ENCODE measurements around the gene VSIG1.

Gene VSIG1

GRCh38 chrX:108068121-108068520 is 23.3 kb downstream of the VSIG1 start:
- no peak for DNase-seq

- no peak for DNase-seq
These were observed 26.0 kb downstream of the VSIG1 start for GRCh38 chrX:108070891-108071290.

GRCh38 chrX:108071578-108071977 is 26.7 kb downstream of the VSIG1 start:
- DNase-seq, result no peak

GRCh38 chrX:108072746-108073145 is 27.9 kb downstream of the VSIG1 start:
- DNase-seq, result no peak

GRCh38 chrX:108081110-108081509 is 36.2 kb downstream of the VSIG1 start:
- no peak for DNase-seq

GRCh38 chrX:108087792-108088191 is 42.9 kb downstream of the VSIG1 start:
- DNase-seq, result no peak

GRCh38 chrX:108088511-108088910 is 43.6 kb downstream of the VSIG1 start:
- DNase-seq, result no peak

GRCh38 chrX:108090491-108091263 is 45.8 kb downstream of the VSIG1 start:
- no peak for DNase-seq

- peak; percentile 82 for DNase-seq
These were observed 46.5 kb downstream of the VSIG1 start, which contains the start of the genes ATG4A and PSMD10 for GRCh38 chrX:108091264-108091877. TSS of gene ATG4A (plus strand) at chrX:108091778. CDS start at chrX:108091827, 49 bp downstream. TSS of gene PSMD10 (minus strand) at chrX:108091542. CDS start at chrX:108091520, 22 bp downstream.

- no peak for DNase-seq
These were observed 47.0 kb downstream of the VSIG1 start for GRCh38 chrX:108091878-108092291.

GRCh38 chrX:108097380-108097779 is 52.5 kb downstream of the VSIG1 start:
- no peak for DNase-seq

- no peak for DNase-seq
These were observed 60.6 kb downstream of the VSIG1 start for GRCh38 chrX:108105473-108105872.

- no peak for DNase-seq
These were observed 69.7 kb downstream of the VSIG1 start for GRCh38 chrX:108114541-108114940.

- DNase-seq, result no peak
These were observed 73.1 kb downstream of the VSIG1 start for GRCh38 chrX:108117988-108118387.

GRCh38 chrX:108121291-108121690 is 76.4 kb downstream of the VSIG1 start:
- no peak for DNase-seq

GRCh38 chrX:108122748-108123147 is 77.9 kb downstream of the VSIG1 start:
- DNase-seq, result no peak

GRCh38 chrX:108123591-108124366 is 78.9 kb downstream of the VSIG1 start:
- no peak for DNase-seq

GRCh38 chrX:108126661-108127060 is 81.8 kb downstream of the VSIG1 start:
- DNase-seq, result no peak

- DNase-seq, result no peak
These were observed 82.3 kb downstream of the VSIG1 start for GRCh38 chrX:108127152-108127551.

Data from NCI-H510A (cell line).